ENCODE results near the gene SHISA3.
A peak's percentile ranks its signal among the peaks of the same experiment; 100 is the strongest.
"Not testable (repeated sequence)": the region's sequence is repeated elsewhere in the genome, so short reads cannot be mapped to it uniquely, and the experiment has no call there.

The SHISA3 gene

GRCh38 chr4:42396752-42397634, at the start of gene SHISA3:
TSS of gene SHISA3 (plus strand) at chr4:42397488. CDS start at chr4:42398057, 569 bp downstream.
- no peak for DNase-seq

- no peak for DNase-seq
Observed at GRCh38 chr4:42348247-42348646, 49.0 kb upstream of the SHISA3 start.

GRCh38 chr4:42348692-42349091, 48.6 kb upstream of the SHISA3 start:
- no peak for DNase-seq

GRCh38 chr4:42350611-42351182, 46.6 kb upstream of the SHISA3 start:
- DNase-seq = no peak

GRCh38 chr4:42352049-42352448, 45.2 kb upstream of the SHISA3 start:
- DNase-seq = no peak

- DNase-seq = no peak
Observed at GRCh38 chr4:42357325-42357724, 40.0 kb upstream of the SHISA3 start.

- no peak for DNase-seq
Observed at GRCh38 chr4:42359711-42360110, 37.6 kb upstream of the SHISA3 start.

- DNase-seq = no peak
Observed at GRCh38 chr4:42360256-42360669, 37.0 kb upstream of the SHISA3 start.

- DNase-seq = peak; percentile 38
Observed at GRCh38 chr4:42361456-42361855, 35.8 kb upstream of the SHISA3 start.

- no peak for DNase-seq
Observed at GRCh38 chr4:42362591-42362990, 34.7 kb upstream of the SHISA3 start.

- DNase-seq = no peak
Observed at GRCh38 chr4:42363614-42364013, 33.7 kb upstream of the SHISA3 start.

- DNase-seq = no peak
Observed at GRCh38 chr4:42364266-42365053, 32.8 kb upstream of the SHISA3 start.

- DNase-seq = no peak
Observed at GRCh38 chr4:42366959-42367358, 30.3 kb upstream of the SHISA3 start.

- no peak for DNase-seq
Observed at GRCh38 chr4:42369489-42369888, 27.8 kb upstream of the SHISA3 start.

GRCh38 chr4:42371305-42372252, 25.7 kb upstream of the SHISA3 start:
- peak; percentile 27 for DNase-seq

- not testable (repeated sequence) for DNase-seq
Observed at GRCh38 chr4:42372303-42372702, 25.0 kb upstream of the SHISA3 start.

- DNase-seq = no peak
Observed at GRCh38 chr4:42377497-42377896, 19.8 kb upstream of the SHISA3 start.

- no peak for DNase-seq
Observed at GRCh38 chr4:42381666-42382065, 15.6 kb upstream of the SHISA3 start.

- no peak for DNase-seq
Observed at GRCh38 chr4:42385516-42385915, 11.8 kb upstream of the SHISA3 start.

- no peak for DNase-seq
Observed at GRCh38 chr4:42390622-42391354, 6.5 kb upstream of the SHISA3 start.

GRCh38 chr4:42391355-42391664, 6.0 kb upstream of the SHISA3 start:
- DNase-seq = no peak

- no peak for DNase-seq
Observed at GRCh38 chr4:42391981-42392380, 5.3 kb upstream of the SHISA3 start.

Data from NCI-H526 treated with DMSO at 0.1 percent for 48 hours (cell line).